HCT116 (cell line): ENCODE data around the gene CHRNB1. TPM values are rescaled to one million over a fixed set of nuclear protein-coding genes. Genes with fewer than 3 reads are reported as not detected.

Experiments
- ATAC-seq: fragments of 200-7000 bp; cut with Tn5 transposase; 2 replicates; pipeline ENCODE4 v1.9.1; 2020; ENCODE audit warnings: mild to moderate bottlenecking, moderate library complexity
- BruUV-seq: library from RNA; stranded (reverse); fragments of 400-500 nt; replicated peaks from 2 replicates; lab custom pipeline; 2021; lab: Mats Ljungman, UMichigan
- CTCF ChIA-PET: fragments of 300-600 bp; sonication (Branson Sonifier 250); formaldehyde crosslinking; loops from one replicate; lab custom pipeline; 2021; ENCODE audit warnings: antibody characterized with exemption; lab: Charles Lee
- POLR2A ChIA-PET: fragments of 300-600, 350-600 bp; sonication (Branson Sonifier 250); formaldehyde crosslinking; loops from one replicate; lab custom pipeline; 2021; ENCODE audit warnings: antibody characterized with exemption; lab: Charles Lee
- RAD21 ChIA-PET, 2 experiments: fragments of 300-600 bp; sonication (Branson Sonifier 250); formaldehyde crosslinking; loops; one replicate each; lab custom pipeline; 2023; ENCODE audit warnings: low total read pairs in 2 of 2; ENCODE audit not compliant: uncharacterized antibody in 2 of 2, unreplicated experiment in 2 of 2, low non-redundant PET in 1 of 2; lab: Charles Lee
- DNase-seq: peaks from one replicate; pipeline ENCODE4 v3.0.0-alpha.2; 2010; ENCODE audit warnings: low read depth, low spot score
- H2AFZ ChIP-seq: fragments of 200-600 bp; shearing (Covaris generic), sonication (generic); 2 replicates; pipeline ENCODE4 v1.6.1; 2017; ENCODE audit warnings: low read depth, mixed run types, mixed read lengths, antibody characterized with exemption, low read length; ENCODE audit not compliant: poor library complexity, severe bottlenecking
- H3K27ac ChIP-seq: 2 replicates; pipeline ENCODE4 v1.5.1; 2012; ENCODE audit warnings: low read depth, low read length
- H3K27me3 ChIP-seq: fragments of 200-600 bp; sonication (generic); 2 replicates; pipeline ENCODE4 v1.6.1; 2016; ENCODE audit warnings: mixed run types, low read length, mixed read lengths; ENCODE audit not compliant: insufficient read depth
- H3K36me3 ChIP-seq, 2 experiments: fragments of 200-500 bp in 1 of 2; fragments of 200-600 bp in 1 of 2; sonication (Bioruptor generic) in 1 of 2; sonication (generic) in 1 of 2; 2 replicates each; pipeline versions ENCODE4 v1.5.1 to v1.6.1; 2014 to 2016; ENCODE audit warnings: low read length in 2 of 2, inconsistent platforms in 1 of 2, mixed read lengths in 1 of 2, mixed run types in 1 of 2; ENCODE audit not compliant: insufficient read depth in 2 of 2, control insufficient read depth in 1 of 2
- H3K4me1 ChIP-seq, 2 experiments: fragments of 200-600 bp in 1 of 2; sonication (generic) in 1 of 2; 2 replicates each; pipeline versions ENCODE4 v1.5.1 to v1.6.1; 2012 to 2017; ENCODE audit warnings: low read length in 2 of 2, inconsistent platforms in 1 of 2, mild to moderate bottlenecking in 1 of 2, mixed read lengths in 1 of 2, mixed run types in 1 of 2, moderate library complexity in 1 of 2; ENCODE audit not compliant: insufficient read depth in 2 of 2, control insufficient read depth in 1 of 2
- H3K4me2 ChIP-seq: fragments of 200-600 bp; sonication (generic); 2 replicates; pipeline ENCODE4 v1.6.1; 2017; ENCODE audit warnings: mixed run types, low read length, mixed read lengths
- H3K4me3 ChIP-seq, 2 experiments: fragments of 200-600 bp in 1 of 2; sonication (generic) in 1 of 2; replicated peaks in 1 of 2; 2 replicates each; pipeline ENCODE4 v1.5.1; 2011 to 2016; ENCODE audit warnings: low read length in 2 of 2, control low read depth in 1 of 2, low read depth in 1 of 2, mild to moderate bottlenecking in 1 of 2, mixed read lengths in 1 of 2, mixed run types in 1 of 2
- H3K79me2 ChIP-seq: fragments of 200-600 bp; sonication (generic); 2 replicates; pipeline ENCODE4 v1.6.1; 2017; ENCODE audit warnings: mild to moderate bottlenecking, mixed run types, low read length, moderate library complexity, mixed read lengths; ENCODE audit not compliant: insufficient read depth
- H3K9ac ChIP-seq: fragments of 200-600 bp; sonication (generic); 2 replicates; pipeline ENCODE4 v1.6.1; 2016; ENCODE audit warnings: low read length, mixed read lengths
- H3K9me2 ChIP-seq: fragments of 200-600 bp; sonication (generic), shearing (Covaris generic); 2 replicates; pipeline ENCODE4 v1.6.1; 2017; ENCODE audit warnings: mixed run types, mild to moderate bottlenecking, moderate library complexity; ENCODE audit not compliant: insufficient read depth
- H3K9me3 ChIP-seq, 2 experiments: fragments of 200-500 bp in 1 of 2; fragments of 200-600 bp in 1 of 2; sonication (Bioruptor generic) in 1 of 2; sonication (generic) in 1 of 2; 2 replicates each; pipeline ENCODE4 v1.6.1; 2014 to 2017; ENCODE audit warnings: low read length in 2 of 2, mixed read lengths in 2 of 2, inconsistent platforms in 1 of 2, low read depth in 1 of 2, mild to moderate bottlenecking in 1 of 2, mixed run types in 1 of 2, moderate library complexity in 1 of 2; ENCODE audit not compliant: control insufficient read depth in 1 of 2, insufficient read depth in 1 of 2
- H4K20me1 ChIP-seq: fragments of 200-600 bp; sonication (generic), shearing (Covaris generic); 2 replicates; pipeline ENCODE4 v1.6.1; 2017; ENCODE audit warnings: mixed run types, mild to moderate bottlenecking, moderate library complexity; ENCODE audit not compliant: insufficient read depth
- ATF3 ChIP-seq: IDR thresholded peaks from 2 replicates; pipeline ENCODE4 v1.6.1; 2012
- CBX3 ChIP-seq: IDR thresholded peaks from 2 replicates; pipeline ENCODE4 v1.6.1; 2012; ENCODE audit warnings: low read depth
- CEBPB ChIP-seq: IDR thresholded peaks from 2 replicates; pipeline ENCODE4 v1.6.1; 2012; ENCODE audit warnings: low read depth
- CTCF ChIP-seq, 3 experiments: fragments of 200-600 bp in 1 of 3; sonication (generic) in 1 of 3; IDR thresholded peaks in 2 of 3; conservative IDR thresholded peaks in 1 of 3; 2 replicates each; pipeline ENCODE4 v1.5.1; 2012 to 2017; ENCODE audit warnings: low read depth in 2 of 3, low read length in 2 of 3, antibody characterized with exemption in 1 of 3, borderline replicate concordance in 1 of 3, control low read depth in 1 of 3, mild to moderate bottlenecking in 1 of 3, mixed read lengths in 1 of 3, mixed run types in 1 of 3, moderate library complexity in 1 of 3; ENCODE audit not compliant: insufficient read depth in 1 of 3
- ELF1 ChIP-seq: IDR thresholded peaks from 2 replicates; pipeline ENCODE4 v1.6.1; 2012; ENCODE audit warnings: low read depth, borderline replicate concordance
- EZH2 ChIP-seq: fragments of 200-600 bp; sonication (generic); IDR thresholded peaks from 2 replicates; pipeline ENCODE4 v1.6.1; 2017; ENCODE audit warnings: antibody characterized with exemption, mixed run types
- EZH2phosphoT487 ChIP-seq: fragments of 200-600 bp; IDR thresholded peaks from 2 replicates; pipeline ENCODE4 v1.6.1; 2018; ENCODE audit warnings: antibody characterized with exemption, borderline replicate concordance
- FOSL1 ChIP-seq: IDR thresholded peaks from 2 replicates; pipeline ENCODE4 v1.6.1; 2012; ENCODE audit warnings: low read depth
- JUND ChIP-seq: IDR thresholded peaks from 2 replicates; pipeline ENCODE4 v1.6.1; 2012
- POLR2A ChIP-seq: IDR thresholded peaks from 2 replicates; pipeline ENCODE4 v1.7.0; 2011; ENCODE audit warnings: borderline replicate concordance; ENCODE audit not compliant: insufficient read depth, insufficient read length; ENCODE audit errors: extremely low read depth
- POLR2AphosphoS5 ChIP-seq: IDR thresholded peaks from 2 replicates; pipeline ENCODE4 v1.6.1; 2011; ENCODE audit warnings: mild to moderate bottlenecking, low read depth, low read length, moderate library complexity
- RAD21 ChIP-seq: IDR thresholded peaks from 2 replicates; pipeline ENCODE4 v1.6.1; 2012; ENCODE audit warnings: low read depth, mild to moderate bottlenecking
- REST ChIP-seq: IDR thresholded peaks from 2 replicates; pipeline ENCODE4 v1.6.1; 2012; ENCODE audit warnings: low read depth
- SIN3A ChIP-seq: IDR thresholded peaks from 2 replicates; pipeline ENCODE4 v1.6.1; 2012; ENCODE audit warnings: low read depth
- SP1 ChIP-seq: IDR thresholded peaks from 2 replicates; pipeline ENCODE4 v1.6.1; 2012; ENCODE audit warnings: low read depth
- SRF ChIP-seq: IDR thresholded peaks from 2 replicates; pipeline ENCODE4 v1.6.1; 2012; ENCODE audit warnings: low read depth
- TCF7L2 ChIP-seq: IDR thresholded peaks from 2 replicates; pipeline ENCODE4 v1.7.0; 2011; ENCODE audit warnings: borderline replicate concordance, inconsistent platforms; ENCODE audit not compliant: insufficient read depth, insufficient read length; ENCODE audit errors: extremely low read depth
- YY1 ChIP-seq: IDR thresholded peaks from 2 replicates; pipeline ENCODE4 v1.6.1; 2011; ENCODE audit warnings: low read length, low read depth, moderate library complexity, mild to moderate bottlenecking; ENCODE audit not compliant: insufficient replicate concordance; ENCODE audit errors: extremely low read depth
- ZBTB33 ChIP-seq: IDR thresholded peaks from 2 replicates; pipeline ENCODE4 v1.6.1; 2011; ENCODE audit warnings: mild to moderate bottlenecking, low read length, moderate library complexity; ENCODE audit not compliant: insufficient replicate concordance; ENCODE audit errors: extremely low read depth
- ZFX ChIP-seq: fragments of 450-650 bp; IDR thresholded peaks from 2 replicates; pipeline ENCODE4 v1.6.1; 2017
- intact Hi-C: fragments of 100-400 bp; cut with micrococcal nuclease; formaldehyde crosslinking; loops from 2 replicates; pipeline ENCODE4 v1.10.0; 2022
- total RNA-seq: library from RNA; stranded (reverse); gene quantifications from one replicate; pipeline ENCODE4 v1.2.1, GENCODE V29; 2021; ENCODE audit not compliant: unreplicated experiment

CHRNB1 gene
- total RNA-seq, 1 experiment from 2014 or later: 10.4 TPM

- CTCF ChIA-PET: interaction anchor here (1.8 kb wide), 1 partner anchor 40 kb away, joined by 7 read pairs; no protein-coding TSS in a partner anchor
- Histone ChIP-seq H3K9me3 (no peaks in the 10 kb centered on the region), H3K79me2 (peaks cover 36% of the 10 kb centered on the region), H3K27ac (peak overlapping the region; percentile 22; the same call in 1 of the 2 replicates), H3K4me1 (peaks cover 25 to 53% of the 10 kb centered on the region in 2 experiments), H3K27me3 (no peaks in the 10 kb centered on the region), H3K36me3 (no peaks in the 10 kb centered on the region), H3K4me3 (no peak overlapping the region), H3K4me2 (peak overlapping the region; percentile 100), H4K20me1 (no peaks in the 10 kb centered on the region), H3K9ac (peak overlapping the region; percentile 5; the same call in 1 of the 2 replicates), H3K9me2 (no peaks in the 10 kb centered on the region), H2AFZ (no peak overlapping the region)
- TF ChIP-seq REST (no peak), POLR2A (no peak), EZH2 (no peak), JUND (no peak), SIN3A (no peak), ATF3 (no peak), ELF1 (no peak), SRF (no peak), SP1 (no peak), POLR2AphosphoS5 (no peak), CBX3 (no peak), FOSL1 (no peak), CEBPB (no peak), CTCF (IDR thresholded peaks at IDR 0.05 in 2 of 3, conservative IDR thresholded peaks at IDR 0.05 in 1 of 3; ENCODE audit: borderline replicate concordance in 1 of 3, insufficient read depth in 1 of 3, low read depth in 2 of 3, low read length in 2 of 3) (no peak), ZBTB33 (no peak), TCF7L2 (no peak), ZFX (no peak), EZH2phosphoT487 (no peak), RAD21 (no peak), YY1 (no peak)
- ATAC-seq (no peak), DNase-seq (no peak)
- POLR2A ChIA-PET: interaction anchor here (0.9 kb wide), 1 partner anchor 31 kb away, joined by 3 read pairs; no protein-coding TSS in a partner anchor
- intact Hi-C loops: no loop called here
- no TSS peak for BruUV-seq
- RAD21 ChIA-PET: no interaction called here
Observed at GRCh38 chr17:7476951-7477350, 32.1 kb downstream of the CHRNB1 start.
